RPMI8226 (cell line): ENCODE data around the gene ODR4.
"Not testable (repeated sequence)": the region's sequence is repeated elsewhere in the genome, so short reads cannot be mapped to it uniquely, and the experiment has no call there.

Source experiments
- DNase-seq: peaks from one replicate; pipeline ENCODE4 v3.0.0-alpha.2; 2015

ODR4 gene

DNA sequence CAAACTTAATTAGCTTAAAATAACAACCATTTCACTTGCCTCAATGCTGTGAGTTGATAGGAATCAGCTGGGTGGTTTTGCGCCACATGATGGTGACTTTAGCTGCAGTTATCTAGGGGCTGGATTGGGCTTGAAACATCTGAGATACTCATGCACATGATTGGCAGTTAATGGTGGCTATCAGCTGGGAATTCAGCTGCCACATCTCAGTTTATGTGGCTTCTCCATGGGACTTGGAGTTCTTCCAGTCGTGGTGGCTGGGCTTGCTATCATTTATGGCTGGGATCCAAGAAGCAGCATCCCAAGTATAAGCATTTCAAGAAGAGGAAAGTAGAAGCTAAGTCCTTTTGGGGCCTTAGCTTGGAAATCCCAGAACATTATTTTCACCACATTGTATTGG, 48.9 kb downstream of the ODR4 start:
- no peak for DNase-seq

DNA sequence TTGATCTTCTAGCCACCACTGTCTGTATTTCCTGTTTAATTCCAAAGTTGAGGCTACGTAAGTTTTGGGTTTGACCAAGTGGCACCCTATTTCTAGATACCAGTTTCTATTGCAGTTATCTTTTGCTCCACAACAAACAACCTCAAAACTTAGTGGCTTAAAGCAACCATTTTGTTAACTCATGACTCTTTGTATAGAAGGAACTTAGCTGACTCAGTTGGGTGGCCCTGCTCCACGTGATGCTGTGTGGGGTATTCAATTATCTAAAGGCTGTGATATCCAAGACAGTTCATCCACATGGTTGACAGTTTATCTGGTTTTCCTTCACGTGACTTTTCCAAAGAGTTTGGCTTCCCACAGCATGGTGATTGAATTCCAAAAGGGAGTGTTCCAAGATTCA, 50.5 kb downstream of the ODR4 start:
- DNase-seq: no peak

DNA sequence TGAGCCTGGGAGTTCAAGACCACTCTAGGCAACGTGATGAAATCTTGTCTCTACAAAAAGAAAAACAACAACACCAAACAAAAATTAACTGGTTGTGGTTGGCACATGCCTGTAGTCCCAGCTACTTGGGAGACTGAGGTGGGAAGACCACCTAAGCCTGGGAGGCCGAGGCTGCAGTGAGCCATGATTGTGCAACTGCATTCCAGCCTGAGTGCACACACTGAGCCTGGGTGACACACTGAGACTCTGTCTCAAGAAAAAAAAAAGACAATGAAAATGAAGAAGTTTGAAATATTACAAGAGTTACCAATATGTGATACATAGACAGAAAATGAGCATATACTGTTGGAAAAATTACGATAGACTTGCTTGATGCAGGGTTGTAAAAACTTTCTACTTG, 53.4 kb downstream of the ODR4 start:
- no peak for DNase-seq

DNA sequence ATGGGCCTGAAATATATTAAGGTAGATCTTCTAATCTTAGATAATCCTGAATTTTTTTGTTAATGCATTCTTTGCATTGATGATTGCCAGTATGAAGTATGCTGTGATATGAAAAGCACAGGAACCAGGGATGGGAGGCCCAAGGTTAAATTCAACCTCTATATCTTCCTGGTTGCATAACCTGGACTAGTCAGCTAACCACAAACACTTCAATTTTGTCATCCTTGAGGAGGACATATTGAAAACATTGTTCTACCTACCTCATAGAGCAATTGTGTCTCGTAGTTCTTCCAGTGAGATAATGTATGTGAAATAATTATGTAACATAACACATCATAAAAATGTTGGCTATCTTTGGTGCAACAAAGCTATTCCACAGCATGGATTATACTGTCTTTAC, 59.7 kb downstream of the ODR4 start:
- no peak for DNase-seq

DNA sequence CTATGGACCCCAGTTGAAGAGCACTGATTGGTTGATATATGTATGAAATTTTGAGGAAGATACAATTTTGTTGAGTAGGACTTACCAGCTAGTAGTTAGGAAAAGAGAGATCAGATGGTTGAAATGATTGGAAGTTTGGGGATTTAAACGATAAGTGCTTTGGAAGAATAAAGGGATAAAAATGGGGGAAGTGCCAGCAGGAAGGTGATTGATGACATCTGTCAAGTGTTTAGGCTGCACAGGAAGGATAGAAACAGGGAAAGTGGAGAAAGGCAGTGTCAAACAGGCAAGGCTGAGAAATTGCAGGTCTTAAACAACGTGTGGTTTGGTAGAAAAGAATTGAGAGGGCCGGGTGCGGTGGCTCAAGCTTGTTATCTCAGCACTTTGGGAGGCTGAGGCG, 62.9 kb downstream of the ODR4 start:
- DNase-seq: no peak

DNA sequence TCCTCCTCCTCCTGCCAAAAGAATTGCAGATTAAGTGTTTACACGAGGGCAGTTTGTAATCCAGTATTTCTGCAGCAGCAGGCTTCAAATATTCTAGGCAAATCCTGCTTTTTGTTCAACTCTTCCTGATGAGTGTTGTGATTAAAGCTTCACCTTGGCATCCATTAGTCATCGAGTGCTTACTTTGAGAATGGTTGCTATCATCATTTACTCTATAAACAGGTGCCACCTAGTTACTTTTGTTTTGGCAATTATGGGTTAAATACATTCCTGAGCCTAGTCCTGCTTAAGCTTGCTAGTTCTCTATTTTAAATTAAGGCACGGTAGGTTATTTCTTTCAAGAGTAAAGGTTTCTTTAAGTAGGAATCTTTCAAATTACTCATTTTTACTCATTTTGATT, 64.9 kb downstream of the ODR4 start:
- no peak for DNase-seq

DNA sequence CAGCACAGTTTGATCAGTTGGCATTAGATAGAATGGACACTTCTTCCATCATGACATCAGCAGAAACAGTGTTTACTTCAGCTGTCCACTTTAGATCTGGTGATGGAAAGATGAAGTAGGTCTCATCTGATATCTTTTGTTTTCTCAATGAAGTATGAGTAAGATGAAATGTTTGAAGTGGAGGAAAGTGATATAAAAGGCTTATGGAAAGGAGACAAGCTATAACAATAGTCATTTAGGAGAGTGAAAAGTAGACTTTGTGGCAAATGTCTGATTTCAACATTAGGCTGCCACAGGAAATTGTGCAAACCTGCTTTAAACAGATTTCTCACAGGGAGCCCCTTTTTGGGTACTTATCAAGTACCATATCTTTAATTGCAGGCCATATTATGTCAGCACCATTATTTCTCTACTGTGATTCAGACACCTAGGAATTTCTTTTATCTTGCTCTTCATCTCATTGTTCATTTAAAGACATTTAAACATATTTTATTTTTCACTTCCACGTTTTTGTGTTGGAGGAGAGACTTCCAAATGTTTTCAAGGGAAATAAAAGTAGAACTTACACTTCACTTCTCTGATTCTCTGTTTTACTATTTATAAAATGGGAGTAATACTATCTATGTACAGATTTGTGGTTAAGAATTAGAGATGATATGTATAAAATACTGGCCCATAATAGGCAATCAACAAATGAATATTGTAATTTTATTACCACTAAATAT, 67.2 kb downstream of the ODR4 start:
- no peak for DNase-seq

DNA sequence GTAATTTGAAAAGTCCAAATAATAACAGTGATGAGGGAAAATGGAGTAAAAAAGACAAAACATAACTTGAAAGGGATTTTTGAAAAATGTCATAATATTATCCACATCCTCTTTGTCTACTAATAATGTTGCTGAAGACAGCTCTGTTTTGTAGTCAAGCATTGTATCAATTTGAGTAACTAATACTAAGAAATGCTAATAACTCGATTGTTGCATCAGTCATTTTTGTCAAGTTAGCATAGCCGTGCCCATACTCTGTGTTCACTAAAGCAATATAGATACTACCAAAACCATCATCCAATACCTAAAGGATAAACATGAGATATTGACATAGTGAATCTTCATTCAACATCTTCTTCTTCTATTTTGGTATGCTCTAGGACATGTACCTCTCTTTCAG, 68.0 kb downstream of the ODR4 start:
- no peak for DNase-seq

DNA sequence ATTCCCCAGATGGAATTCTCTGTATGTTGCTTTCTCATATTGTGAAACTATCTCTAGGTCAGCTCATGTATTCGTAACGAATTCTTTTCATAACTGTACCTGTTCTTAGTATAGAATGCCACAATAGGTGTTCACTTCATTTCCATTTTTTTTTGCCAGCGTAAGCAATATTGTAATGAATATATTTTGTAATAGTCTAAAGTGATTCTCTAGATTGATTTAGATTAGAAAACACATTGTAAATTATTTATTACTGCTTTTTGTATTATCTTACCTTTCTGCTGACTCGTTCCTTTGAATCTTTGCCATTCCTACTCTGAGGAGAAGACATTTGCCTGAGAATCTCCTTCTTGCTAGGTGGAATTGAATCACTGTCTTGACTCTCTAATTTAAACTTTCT, 70.5 kb downstream of the ODR4 start:
- no peak for DNase-seq

DNA sequence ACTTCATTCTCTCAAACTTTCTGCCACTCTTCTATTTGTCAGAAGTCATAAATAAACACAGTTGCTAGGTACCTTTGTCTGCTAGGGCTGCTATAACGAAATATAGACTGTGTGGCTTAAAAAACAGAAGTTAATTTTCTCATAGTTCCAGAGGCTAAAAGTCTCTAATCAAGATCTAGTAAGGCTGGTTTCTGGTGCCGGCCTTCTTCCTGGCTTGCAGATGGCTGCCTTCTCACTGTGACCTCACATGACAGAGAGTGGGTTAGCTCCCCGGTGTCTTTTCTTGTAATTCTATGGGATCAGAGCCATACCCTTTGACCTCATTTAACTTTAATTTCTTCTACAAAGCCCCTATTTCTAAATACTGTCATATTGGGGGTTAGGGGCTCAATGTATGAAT, 79.3 kb downstream of the ODR4 start:
- DNase-seq: no peak

DNA sequence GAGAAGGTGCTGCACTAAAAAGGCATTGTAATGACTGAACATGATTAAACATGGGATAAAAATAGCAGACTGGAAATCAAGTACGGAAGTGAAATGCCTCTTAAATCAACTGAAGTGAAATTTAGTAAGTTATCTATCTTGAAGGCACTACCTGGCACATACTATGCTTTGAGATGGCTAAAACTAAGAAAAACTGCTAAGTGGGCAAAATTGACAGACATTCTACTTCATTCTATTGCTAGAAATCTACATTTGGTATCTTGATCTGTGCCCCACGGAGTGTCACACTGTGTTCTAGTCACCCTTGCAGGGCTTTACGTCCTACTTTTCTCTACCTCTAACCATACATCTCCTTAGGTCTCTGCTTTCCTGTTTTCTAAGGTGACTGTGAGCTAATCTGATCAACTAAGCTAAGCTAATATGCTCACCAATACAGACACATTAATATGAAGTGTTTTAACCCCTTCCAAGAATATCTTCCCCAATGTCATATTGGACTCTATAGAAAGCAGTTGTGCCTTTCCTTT, 81.2 kb downstream of the ODR4 start:
- DNase-seq: no peak

DNA sequence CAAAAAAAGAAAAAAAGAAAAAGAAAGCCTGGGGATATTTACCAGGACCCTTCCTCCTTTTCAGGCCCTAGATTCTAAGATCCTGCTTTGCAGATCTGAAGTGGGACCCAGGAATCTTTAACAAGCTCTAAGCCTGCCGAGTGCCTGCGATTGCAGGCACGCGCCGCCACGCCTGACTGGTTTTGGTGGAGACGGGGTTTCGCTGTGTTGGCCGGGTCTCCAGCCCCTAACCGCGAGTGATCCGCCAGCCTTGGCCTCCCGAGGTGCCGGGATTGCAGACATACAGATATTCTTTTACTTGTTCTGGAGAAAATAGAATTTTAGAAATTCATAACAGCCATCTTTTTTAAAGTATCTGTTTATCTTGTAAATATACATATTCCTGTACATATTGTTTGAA, 83.5 kb downstream of the ODR4 start:
- not testable (repeated sequence) for DNase-seq

DNA sequence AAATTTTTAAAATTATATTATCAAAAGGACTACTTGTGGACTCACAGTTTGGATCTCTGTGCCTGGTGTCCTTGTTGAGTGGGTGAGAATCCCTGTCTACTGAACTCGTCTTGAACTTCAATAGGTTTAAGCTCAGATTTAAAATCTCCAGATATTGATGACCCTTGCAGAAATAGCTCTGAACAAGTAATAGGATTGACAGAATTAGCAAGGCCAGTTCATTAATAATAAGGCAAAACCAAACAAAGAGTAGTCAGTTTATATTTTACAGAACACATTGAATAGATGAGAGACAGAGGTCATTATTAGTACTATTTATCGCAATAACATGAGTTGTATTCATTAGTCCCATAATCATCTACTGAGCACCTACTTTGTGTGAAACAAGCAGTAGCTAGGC, 85.4 kb downstream of the ODR4 start, which contains the start of gene PDC:
Gene PDC (minus strand): TSS at position 101 of the 400 bp plus-strand sequence. CDS start 11,655 bp downstream, outside the sequence.
- DNase-seq: no peak

DNA sequence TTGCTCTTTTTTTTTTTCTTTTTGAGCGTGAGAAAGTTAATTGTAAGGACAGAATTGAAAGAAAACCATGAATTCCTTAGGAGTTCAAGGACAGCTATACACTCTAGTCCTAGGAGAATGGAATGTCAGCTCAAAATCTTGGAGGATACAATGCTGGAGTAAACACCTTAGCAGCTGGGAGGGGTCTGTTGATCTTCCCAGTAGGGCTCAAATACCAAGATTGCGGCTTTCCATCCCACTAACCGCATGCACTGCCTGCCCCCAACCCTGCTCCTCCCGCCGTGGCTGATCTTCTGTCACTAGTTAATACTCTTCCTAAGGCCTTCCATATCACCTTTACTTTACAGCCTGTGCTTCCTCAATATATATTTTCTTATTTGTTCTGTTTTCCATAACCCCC, 87.9 kb downstream of the ODR4 start:
- no peak for DNase-seq

DNA sequence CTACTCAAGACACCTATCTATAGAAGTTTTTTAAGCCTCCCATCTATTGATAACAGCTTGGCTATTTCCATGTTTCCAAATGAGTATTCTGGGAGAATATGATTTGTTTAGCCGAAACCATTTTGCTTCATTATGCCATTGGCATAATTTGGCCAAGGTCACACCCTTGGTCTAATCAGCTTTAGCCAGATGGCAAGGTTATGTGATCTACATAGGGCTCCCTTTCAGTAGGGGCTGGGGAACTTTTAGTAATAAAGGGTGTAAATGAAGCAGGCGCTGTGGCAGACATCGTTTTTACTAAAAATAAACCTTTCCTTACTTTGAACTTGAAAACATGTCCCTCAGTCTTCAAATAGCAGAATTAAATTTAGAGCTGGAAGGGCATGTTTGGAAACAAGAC, 88.3 kb downstream of the ODR4 start:
- no peak for DNase-seq

DNA sequence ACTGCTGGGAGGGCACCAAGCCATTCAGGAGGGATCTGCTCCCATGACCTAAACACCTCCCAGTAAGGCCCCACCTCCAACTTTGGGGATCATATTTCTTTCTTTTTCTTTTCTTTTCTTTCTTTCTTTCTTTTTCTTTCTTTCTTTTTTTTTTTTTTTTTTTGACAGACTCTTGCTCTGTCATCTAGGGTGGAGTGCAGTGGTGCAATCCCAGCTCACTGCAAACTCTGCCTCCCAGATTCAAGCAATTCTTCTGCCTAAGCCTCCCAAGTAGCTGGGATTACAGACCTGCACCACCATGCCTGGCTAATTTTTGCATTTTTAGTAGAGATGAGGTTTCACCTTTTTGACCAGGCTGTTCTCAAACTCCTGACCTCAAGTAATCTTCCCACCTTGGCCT, 89.9 kb downstream of the ODR4 start:
- DNase-seq: not testable (repeated sequence)

DNA sequence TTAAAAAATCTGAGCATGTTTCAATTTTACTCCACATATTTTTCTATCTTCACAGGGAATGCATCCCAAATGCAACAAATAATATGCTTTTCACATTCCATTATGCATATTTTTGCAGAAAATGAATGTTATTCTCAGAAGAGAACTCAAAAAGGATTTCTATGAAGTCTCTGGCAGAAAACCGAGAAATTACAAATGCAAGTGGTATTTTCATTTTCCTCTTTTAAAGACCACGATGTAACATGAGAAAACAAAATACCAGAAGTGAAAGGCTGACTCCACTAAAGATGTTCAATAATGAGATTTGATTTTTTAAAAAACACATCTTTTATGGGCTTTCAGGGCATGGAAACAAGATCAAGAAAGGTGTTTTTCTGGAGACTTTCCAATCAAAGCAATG, 90.3 kb downstream of the ODR4 start:
- DNase-seq: no peak
